ENCODE results near the gene MRPS18B.
"Not testable (repeated sequence)": the region's sequence is repeated elsewhere in the genome, so short reads cannot be mapped to it uniquely, and the experiment has no call there.

MRPS18B gene

DNA sequence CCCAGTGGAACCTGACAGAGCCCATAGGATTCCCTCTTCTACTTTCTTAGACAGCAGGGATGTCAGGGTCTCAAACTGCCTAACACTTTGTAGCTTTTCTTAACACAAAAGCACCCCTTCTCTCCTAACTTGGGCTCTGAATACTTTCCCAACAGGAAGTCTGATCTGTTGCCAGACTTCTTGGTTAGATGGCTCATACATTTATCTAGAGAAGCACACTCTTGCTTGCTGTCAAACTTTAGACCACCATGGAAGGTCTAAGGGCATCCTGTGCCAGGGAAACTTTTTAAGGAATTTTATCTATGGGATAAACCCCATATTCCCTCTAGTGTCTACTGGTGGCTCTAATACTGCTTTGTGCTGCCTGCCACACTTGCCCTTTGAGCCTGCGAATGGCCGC lies 26.0 kb downstream of the MRPS18B start:
- DNase-seq (ENCODE audit: low read depth): no peak

DNA sequence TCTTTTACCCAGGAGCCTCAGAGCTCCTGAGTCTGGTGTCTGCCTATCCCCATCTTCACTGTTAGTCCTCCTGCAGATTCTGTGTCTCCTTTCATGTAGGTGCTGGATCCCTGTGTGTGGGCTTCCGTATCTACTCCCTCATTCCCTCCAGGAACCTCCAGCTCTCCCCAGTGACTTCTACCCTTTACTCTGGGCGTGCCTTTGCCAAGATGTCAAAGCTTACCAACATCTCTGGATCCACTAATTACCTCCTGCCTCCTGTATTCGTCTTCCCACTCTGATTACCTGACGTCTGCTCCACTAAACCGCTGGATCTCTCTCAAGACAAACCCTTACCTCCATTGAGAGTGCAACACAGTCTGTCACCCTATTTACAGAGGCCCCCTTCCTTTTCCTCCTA lies 27.1 kb downstream of the MRPS18B start:
- DNase-seq (ENCODE audit: low read depth): no peak

DNA sequence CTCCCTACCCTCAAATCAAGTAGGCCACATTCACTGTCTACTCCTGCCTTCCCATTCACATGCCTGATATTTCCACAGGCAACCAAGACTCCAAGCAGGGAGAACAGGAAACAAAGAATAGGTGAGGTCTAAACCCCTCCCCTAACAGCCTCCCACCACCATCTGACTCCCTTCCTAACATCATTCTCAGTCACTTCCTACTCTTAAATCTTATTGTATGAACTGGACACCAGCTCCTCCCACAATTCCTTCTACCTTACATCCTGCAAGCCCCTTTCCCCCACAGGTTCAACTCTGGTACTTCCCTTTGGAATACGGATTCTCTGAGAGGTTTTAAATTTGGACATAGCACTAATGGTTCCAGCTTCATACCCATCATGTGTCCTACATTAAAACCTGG lies 28.3 kb downstream of the MRPS18B start:
- DNase-seq (ENCODE audit: low read depth): no peak

DNA sequence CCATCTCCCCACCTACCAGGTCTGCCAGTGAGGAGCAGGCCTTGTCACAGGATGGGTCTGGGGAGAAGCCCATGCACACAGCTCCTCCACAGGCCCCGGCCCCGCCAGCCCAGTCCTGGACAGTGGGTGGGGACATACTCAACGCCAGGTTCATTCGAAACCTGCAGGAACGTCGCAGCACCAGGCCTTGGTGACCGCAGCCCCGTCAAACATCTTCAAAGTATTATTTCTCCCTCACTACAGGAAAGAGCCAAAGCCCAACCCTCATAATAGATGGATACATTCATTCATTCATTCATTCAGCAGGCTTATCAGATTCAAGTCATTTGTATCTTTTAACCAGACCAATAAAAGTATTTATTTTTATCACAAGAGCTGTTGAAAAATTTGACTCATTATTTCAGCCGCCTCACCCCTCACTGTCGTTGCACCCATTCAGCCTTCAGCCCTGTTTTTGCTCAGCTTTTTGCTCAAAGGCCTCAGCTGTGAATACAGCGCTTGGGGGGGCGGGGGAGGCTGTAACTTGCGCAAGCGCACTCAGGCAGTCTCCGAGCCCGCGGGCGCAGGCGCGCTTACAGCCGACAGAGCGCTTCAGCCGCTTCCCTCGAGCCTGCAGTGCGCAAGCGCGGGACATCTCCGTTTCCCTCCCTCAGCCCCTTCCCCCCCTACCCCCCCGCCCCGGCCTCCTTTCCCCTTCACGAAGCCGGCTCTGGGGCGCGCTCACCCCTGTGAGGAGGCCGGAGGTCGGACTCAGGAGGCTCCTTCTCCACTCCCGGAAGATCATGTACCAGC lies 29.0 kb downstream of the MRPS18B start, which contains the start of gene C6orf136:
Gene C6orf136 (plus strand): TSS at position 684 of the 792 bp plus-strand sequence. CDS start 99 bp downstream, at position 783.
- peak; percentile 76 for DNase-seq (ENCODE audit: low read depth)

DNA sequence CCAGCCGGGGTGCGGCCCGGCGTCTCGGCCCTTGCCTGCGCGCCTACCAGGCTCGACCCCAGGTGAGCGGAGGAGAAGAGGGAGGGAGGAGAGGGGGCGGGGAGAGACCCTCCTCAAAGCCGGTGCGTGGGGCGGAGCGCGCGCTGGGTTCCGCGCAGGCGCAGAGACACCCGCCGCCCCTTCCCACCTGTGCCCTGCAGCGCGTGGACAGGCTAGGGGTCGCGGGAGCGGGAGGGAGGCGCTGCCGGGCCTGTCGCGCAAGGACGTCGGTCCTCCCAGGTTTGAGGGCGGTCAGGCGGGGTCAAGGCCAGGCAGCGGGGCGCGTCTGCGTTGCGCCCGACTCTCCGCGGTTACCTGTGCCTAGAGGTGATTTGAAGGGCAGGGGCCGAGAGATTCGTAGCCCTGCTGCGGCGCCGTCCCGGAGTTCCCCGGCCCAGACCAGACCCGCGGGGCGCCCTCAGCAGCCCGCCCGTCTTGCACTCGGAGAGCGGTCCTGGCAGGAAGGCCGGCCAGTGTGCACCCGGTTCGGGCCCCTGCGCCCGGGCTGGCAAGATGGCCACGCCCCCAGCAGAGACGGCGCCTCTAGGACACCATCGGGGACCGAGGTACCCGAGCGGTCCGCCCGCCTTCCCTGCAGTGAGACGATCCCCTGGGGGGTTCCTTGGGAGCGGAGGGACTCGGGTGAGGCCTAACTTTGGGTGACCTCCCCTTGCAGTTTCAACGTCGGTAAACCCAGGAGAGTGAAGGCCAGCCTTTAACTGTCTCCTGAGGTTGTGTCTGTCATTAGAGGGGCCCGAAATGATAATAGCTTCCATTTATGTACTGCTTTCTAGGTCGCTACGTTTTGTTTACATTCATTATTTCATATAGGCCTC lies 29.8 kb downstream of the MRPS18B start:
- no peak for DNase-seq (ENCODE audit: low read depth)

DNA sequence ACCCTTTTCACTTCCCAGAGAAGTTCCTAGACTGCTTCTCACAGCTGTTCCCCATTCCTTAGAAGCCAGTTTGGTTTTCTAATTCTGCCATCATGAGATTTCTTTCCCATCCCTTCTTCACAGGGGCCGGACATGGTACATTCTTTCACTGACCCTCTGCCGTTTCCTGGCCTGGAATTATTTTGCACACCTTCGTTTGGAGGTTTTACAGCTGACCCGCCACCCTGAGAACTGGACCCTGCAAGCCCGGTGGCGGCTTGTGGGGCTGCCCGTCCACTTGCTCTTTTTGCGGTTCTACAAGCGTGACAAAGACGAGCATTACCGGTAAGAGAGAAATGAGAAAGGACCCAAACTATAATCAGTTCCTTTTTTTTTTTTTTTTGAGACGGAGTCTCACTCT lies 33.5 kb downstream of the MRPS18B start:
- DNase-seq (ENCODE audit: low read depth): no peak

DNA sequence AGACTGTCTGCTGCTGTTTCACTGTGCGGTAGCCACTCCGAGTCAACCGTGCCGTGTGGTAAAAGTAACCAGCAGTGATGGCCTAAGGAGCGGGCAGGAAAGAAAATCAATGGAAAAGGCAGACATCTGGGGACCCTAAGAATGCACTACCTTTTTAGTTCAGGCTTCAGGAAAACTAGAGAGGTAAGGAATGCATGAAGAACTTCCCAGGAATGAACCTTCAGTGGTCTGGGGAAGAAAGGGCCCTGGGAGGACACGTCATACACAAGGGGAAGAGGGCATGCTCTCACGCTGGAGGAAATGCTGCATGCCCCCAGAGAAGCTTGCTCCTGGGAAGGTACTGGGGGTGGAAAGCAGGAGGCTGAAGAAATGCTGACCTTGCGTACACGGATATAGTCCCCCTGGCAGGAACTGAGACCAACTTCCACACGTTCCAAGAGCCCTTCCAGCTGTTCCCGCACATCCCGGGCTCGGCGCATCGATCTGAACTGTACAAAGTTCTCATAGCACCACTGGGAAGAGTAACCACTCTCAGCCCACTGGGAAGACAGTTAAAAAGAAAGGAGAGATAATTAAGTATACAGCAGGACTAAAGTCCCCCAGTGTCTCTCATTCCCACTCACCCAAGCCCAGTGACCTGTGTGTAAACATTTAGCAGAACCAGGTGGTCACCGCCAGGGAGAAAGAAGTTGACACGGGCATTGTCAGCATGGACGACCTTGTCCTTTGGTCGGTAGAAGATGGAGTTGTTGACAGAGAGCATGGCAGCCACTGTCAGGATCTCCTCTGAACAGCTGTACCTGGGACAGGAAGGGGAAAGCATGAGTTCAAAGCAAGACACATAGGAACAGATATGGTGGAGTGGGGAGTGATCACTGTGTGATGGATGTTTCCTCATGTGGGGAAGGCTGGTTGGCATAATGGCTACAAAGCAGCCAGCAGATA lies 37.4 kb downstream of the MRPS18B start:
- DNase-seq (ENCODE audit: low read depth): no peak

DNA sequence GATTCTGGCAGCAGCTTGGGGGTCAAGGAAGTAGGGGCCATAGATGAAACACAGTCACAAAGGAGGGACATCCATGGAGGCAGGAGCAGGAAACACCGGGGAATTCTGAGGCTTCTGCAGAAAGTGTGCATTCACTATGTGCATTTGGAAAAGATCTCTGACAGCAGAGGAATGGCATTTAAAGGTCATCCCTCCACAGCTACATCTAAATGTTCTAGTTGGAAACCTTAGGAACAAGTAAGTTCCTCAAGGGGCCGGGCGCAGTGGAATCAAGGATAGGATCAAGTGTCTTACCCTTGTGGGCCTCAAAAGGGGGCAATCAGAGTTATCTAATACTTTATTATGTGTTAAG lies 38.1 kb downstream of the MRPS18B start:
- DNase-seq (ENCODE audit: low read depth): no peak

DNA sequence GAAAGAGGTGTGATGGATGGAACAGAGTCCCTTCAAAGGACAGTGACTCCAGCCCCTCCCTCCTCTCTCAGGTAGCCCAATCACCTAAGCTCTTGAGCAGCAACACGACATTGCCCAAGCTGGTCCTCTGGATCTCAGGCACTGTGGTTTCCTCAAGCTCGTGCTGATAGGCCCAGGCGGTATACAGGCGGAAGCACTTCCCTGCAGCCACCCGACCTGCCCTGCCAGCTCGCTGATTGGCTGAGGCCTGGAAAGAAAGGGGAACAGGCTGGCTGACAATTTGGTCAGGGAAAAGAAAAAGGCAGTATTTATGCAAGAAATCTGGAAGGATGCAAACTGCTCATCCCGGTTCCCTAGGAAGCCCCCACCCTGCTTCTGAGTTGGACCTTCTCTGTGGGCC lies 38.9 kb downstream of the MRPS18B start:
- no peak for DNase-seq (ENCODE audit: low read depth)

DNA sequence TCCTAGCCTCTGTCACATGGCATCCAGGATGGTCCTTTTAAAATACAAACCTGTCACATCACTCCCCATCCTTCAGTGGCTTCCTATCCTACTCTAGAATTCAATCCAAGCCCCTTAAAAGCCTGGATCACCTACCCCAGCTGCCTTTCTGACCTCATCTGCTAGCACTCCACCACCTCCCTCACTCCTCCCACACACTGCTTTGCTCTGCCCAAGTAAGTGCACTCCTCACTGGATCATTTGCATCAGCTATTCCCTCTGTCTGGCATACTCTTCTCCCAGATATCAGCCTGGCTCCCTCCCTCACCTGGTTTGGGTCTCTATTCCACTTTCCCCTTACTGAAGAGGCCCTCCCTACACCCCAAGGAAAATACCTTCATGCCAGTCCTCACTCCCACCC lies 39.8 kb downstream of the MRPS18B start:
- DNase-seq (ENCODE audit: low read depth): no peak

DNA sequence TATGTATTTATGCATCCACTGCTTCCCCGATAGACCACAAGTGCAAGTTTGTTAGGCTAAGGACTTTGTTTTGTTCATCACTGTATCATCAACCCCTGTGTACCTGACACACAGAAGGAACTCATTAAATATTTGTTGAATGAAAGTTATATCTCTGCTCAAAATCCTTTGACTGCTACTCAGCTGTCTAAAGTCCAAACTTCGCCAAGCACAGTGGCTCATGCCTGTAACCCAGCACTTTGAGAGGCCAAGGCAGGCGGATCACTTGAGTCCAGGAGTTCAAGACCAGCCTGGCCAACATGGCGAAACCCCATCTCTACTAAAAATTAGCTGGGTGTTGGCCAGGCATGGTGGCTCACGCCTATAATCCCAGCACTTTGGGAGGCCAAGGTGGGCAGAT lies 40.3 kb downstream of the MRPS18B start:
- not testable (repeated sequence) for DNase-seq (ENCODE audit: low read depth)

DNA sequence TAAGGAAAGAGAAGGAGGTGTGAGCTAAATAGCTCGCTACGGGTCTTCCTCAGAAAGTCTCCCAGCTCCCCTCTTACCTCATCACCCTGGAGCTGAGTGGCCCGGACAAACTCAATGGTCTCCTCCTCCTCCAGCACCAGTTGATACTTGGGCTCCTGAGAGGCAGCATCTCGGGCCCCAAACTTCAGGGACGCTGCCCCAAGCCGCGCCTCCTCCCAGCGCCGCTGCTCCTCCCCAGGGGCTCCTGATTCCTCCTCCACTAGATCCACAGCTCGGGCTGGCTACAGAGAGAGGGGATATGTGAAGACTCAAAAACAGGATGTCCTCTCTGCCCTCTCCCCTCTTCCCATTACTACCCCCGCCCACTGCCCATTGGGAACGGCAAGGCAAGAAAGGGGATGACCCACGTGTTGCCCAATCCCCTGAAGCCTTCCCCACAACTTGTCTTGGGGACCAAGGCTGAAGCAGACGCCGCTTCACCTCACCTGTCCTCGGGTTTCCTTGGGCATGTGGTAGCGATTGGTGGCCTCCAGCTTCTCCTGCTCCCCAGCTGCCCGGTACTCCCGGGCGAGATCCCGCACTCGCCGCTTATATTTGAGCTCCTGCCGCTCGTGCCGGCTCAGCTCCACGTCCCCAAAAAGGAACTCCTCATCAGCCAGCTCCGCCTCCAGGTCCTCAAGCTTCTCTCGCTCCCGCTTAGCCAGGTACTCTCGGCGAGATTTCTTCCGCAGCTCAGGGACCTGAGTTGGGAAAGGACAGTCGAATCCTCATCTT lies 47.5 kb downstream of the MRPS18B start:
- no peak for DNase-seq (ENCODE audit: low read depth)

DNA sequence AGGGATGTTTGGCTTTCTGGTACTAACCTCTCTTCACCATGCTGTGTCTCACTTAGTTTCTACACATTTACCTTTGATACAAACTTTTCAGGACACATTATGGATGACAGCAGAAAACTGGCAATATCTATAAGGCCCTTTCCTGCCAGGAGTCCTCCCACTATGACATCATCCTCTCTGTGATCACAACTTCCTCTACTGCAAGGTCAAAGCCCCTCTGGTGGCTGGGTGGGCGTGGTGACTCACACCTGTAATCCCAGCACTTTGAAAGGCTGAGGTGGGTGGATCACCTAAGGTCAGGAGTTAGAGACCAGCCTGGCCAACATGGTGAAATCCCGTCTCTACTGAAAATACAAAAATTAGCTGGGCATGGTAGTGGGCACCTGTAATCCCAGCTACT lies 48.7 kb downstream of the MRPS18B start:
- DNase-seq (ENCODE audit: low read depth): not testable (repeated sequence)

DNA sequence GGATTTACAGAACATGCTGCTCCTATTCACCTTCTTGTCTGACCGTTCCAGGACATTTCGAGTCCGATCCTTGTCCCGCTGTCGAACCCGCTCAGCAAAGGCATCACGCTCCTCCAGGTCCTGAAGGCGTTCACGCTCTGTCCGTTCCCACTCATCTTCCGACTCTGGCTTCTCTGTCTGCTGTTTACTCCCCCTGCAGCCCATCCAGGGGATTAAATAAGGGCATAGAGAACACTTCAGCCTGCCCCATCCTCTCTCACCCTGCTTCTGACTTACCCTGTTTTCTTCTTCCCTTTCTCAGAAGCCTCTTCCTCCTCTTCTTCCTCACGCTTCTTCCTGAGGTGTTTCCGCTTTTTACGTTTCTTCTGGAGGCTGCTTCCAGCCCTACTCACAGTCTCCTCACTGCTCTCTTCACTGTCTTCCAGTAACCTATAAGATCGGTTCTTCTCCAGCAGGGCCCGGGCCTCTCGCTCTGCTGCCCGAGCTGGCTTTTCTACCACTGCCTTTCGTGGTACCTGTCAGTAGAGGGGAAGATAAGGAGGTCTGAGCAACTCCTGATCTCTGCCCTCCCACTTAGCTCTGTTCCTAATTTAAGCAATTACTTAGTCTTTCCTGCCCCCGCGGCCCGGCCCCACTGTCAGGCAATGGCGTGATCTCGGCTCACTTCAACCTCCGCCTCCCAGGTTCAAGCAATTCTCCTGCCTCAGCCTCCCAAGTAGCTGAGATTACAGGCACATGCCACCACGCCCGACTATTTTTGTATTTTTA lies 53.3 kb downstream of the MRPS18B start:
- no peak for DNase-seq (ENCODE audit: low read depth)

DNA sequence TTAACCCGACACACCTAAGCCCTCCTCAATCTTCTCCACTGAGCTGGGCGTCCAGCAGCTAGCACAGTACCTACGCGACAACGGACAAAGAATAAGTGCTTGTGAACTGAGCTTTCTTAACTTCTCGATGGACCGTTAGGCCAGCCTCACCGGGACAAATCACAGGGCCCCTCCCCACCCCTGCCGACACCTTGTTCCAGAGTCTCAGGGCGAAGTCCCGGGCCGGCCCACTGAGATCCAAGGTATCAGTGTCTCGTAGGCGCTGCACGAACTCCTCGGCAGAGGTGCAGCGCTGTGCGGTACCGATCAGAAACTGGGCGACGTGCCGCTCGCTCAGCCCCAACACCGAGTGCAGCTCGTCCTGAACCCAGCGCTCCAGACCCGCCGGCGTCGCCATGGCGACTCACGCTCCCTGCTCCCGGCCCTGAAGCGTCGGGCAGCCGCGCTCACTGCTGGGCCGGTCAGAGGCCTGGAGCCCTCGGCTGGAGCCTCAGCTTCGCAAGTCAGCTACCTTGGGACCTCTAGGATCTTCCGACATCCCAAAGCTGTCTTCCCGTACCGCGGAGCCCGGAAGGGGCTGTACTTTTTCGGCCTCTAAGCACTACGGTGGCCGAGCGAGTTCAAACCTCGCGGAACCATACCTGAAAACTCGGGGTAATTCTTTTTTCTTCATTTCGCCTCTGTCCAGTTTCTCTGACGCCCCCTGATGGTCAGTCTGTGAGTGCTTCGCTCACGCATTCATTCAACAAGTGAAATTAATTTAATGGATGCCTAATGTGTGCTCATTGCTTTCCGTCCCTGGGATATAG lies 55.0 kb downstream of the MRPS18B start, which contains the start of gene DHX16:
Gene DHX16 (minus strand): TSS at position 562 of the 809 bp plus-strand sequence. CDS start 165 bp downstream, at position 397.
- peak; percentile 98 for DNase-seq (ENCODE audit: low read depth)

All from GM04504 (cell line).